Liver (tissue), 9 donors: ENCODE measurements around the gene RNF220. TPM values are rescaled to one million over a fixed set of nuclear protein-coding genes. Genes with fewer than 3 reads are reported as not detected.

Experiments used
- DNase-seq: peaks from one replicate; pipeline ENCODE4 v3.0.0-alpha.2; 2017; ENCODE audit warnings: low spot score
- H3K27ac ChIP-seq, 2 donors: one replicate each; pipeline ENCODE4 v1.7.0; 2013; ENCODE audit warnings: inconsistent platforms in 2 of 2, low read length in 2 of 2, control low read depth in 1 of 2, low read depth in 1 of 2, mild to moderate bottlenecking in 1 of 2
- H3K27me3 ChIP-seq, 4 donors: one replicate each; pipeline versions ENCODE4 v1.6.1 to v1.7.0; 2013; ENCODE audit warnings: low read length in 3 of 4, inconsistent platforms in 1 of 4, mild to moderate bottlenecking in 1 of 4, moderate library complexity in 1 of 4; ENCODE audit not compliant: control insufficient read depth in 4 of 4, insufficient read depth in 4 of 4
- H3K36me3 ChIP-seq, 4 donors: one replicate each; pipeline versions ENCODE4 v1.6.1 to v1.7.0; 2013; ENCODE audit warnings: low read length in 3 of 4, mild to moderate bottlenecking in 3 of 4, low read depth in 1 of 4, moderate library complexity in 1 of 4; ENCODE audit not compliant: control insufficient read depth in 4 of 4, insufficient read depth in 3 of 4
- H3K4me1 ChIP-seq, 4 donors: one replicate each; pipeline versions ENCODE4 v1.6.1 to v1.7.0; 2013; ENCODE audit warnings: low read length in 3 of 4, mild to moderate bottlenecking in 3 of 4, moderate library complexity in 1 of 4; ENCODE audit not compliant: control insufficient read depth in 4 of 4, insufficient read depth in 4 of 4
- H3K4me3 ChIP-seq, 3 donors: one replicate each; pipeline versions ENCODE4 v1.6.1 to v1.7.0; 2013; ENCODE audit warnings: low read length in 3 of 3, control low read depth in 1 of 3, low read depth in 1 of 3, mild to moderate bottlenecking in 1 of 3
- H3K9ac ChIP-seq, 2 donors: one replicate each; pipeline ENCODE4 v1.7.0; 2013; ENCODE audit warnings: low read length in 2 of 2, mild to moderate bottlenecking in 2 of 2, moderate library complexity in 2 of 2, control low read depth in 1 of 2, low read depth in 1 of 2
- H3K9me3 ChIP-seq, 4 donors: one replicate each; pipeline versions ENCODE4 v1.6.1 to v1.7.0; 2013; ENCODE audit warnings: low read length in 3 of 4; ENCODE audit not compliant: control insufficient read depth in 4 of 4
- ATF3 ChIP-seq: IDR thresholded peaks from 2 replicates; pipeline ENCODE4 v1.6.1; 2016; ENCODE audit warnings: antibody characterized with exemption
- CTCF ChIP-seq: fragments of 150-350 bp; IDR thresholded peaks from 2 replicates; pipeline ENCODE4 v1.5.1; 2017; ENCODE audit warnings: improper control_type of control experiment, low read depth, low read length; ENCODE audit not compliant: missing input control
- EGR1 ChIP-seq, 2 donors: IDR thresholded peaks; 2 replicates each; pipeline ENCODE4 v1.6.1; 2016 to 2018; ENCODE audit warnings: antibody characterized with exemption in 2 of 2, low read depth in 2 of 2
- FOXA1 ChIP-seq: IDR thresholded peaks from 2 replicates; pipeline ENCODE4 v1.6.1; 2016; ENCODE audit warnings: antibody characterized with exemption
- FOXA2 ChIP-seq: IDR thresholded peaks from 2 replicates; pipeline ENCODE4 v1.6.1; 2016; ENCODE audit warnings: antibody characterized with exemption
- HNF4A ChIP-seq, 2 donors: conservative IDR thresholded peaks; 2 replicates each; pipeline ENCODE4 v1.6.1; 2016; ENCODE audit warnings: antibody characterized with exemption in 2 of 2, mild to moderate bottlenecking in 2 of 2
- JUND ChIP-seq, 2 donors: IDR thresholded peaks; 2 replicates each; pipeline ENCODE4 v1.6.1; 2016; ENCODE audit warnings: antibody characterized with exemption in 2 of 2
- MAX ChIP-seq: IDR thresholded peaks from 2 replicates; pipeline ENCODE4 v1.6.1; 2016; ENCODE audit warnings: antibody characterized with exemption
- RAD21 ChIP-seq, 2 donors: IDR thresholded peaks; 2 replicates each; pipeline ENCODE4 v1.6.1; 2016; ENCODE audit warnings: antibody characterized with exemption in 2 of 2, mild to moderate bottlenecking in 2 of 2
- REST ChIP-seq: IDR thresholded peaks from 2 replicates; pipeline ENCODE4 v1.6.1; 2016; ENCODE audit warnings: antibody characterized with exemption, mild to moderate bottlenecking
- SP1 ChIP-seq: IDR thresholded peaks from 2 replicates; pipeline ENCODE4 v1.6.1; 2018; ENCODE audit warnings: antibody characterized with exemption, mild to moderate bottlenecking
- TAF1 ChIP-seq: conservative IDR thresholded peaks from 2 replicates; pipeline ENCODE4 v1.6.1; 2016; ENCODE audit warnings: antibody characterized with exemption, mild to moderate bottlenecking
- YY1 ChIP-seq: IDR thresholded peaks from 2 replicates; pipeline ENCODE4 v1.6.1; 2016; ENCODE audit warnings: antibody characterized with exemption, mild to moderate bottlenecking
- WGBS: extraction: QIAGEN DNeasy Blood & Tissue Kit; methylation state at CpG from one replicate; pipeline ENCODE4 v1.1.7; 2013; 5-methylcytosine and 5-hydroxymethylcytosine counted together
- polyA plus RNA-seq, 2 donors: library from polyadenylated mRNA; stranded (reverse) in 1 of 2; unstranded in 1 of 2; fragments of 200-250 nt in 1 of 2; fragments of >200 nt in 1 of 2; fragmentation: Nextera tagmentation in 1 of 2; extraction: Ambion mirVana in 1 of 2; gene quantifications; one replicate each; pipeline versions ENCODE4 v1.2.1 to v1.2.3, GENCODE V29; 2013 to 2015
- total RNA-seq, 2 donors: library from RNA; depleted of rRNA; stranded (reverse); fragments of >200 nt; gene quantifications; one replicate each; pipeline ENCODE4 v1.2.3, GENCODE V29; 2014
- donor health status: healthy.
- donor health status: healthy.
- donor health status: healthy.
- donor health status: healthy.
- donor health status: healthy.

Gene RNF220
- total and polyA plus RNA-seq, 4 donors = 18.2 to 35.8 (median 26.1) TPM

GRCh38 chr1:44685881-44686280 lies 280.8 kb downstream of the RNF220 start:
- WGBS = 85% methylated on average over 8 of the region's 8 CpGs

More at GRCh38 chr1:44685881-44686280, 280.8 kb downstream of the RNF220 start:
- Histone ChIP-seq H3K9me3 (no peaks in the 10 kb centered on the region), H3K4me1 (peaks cover 5 to 12% (median 7%) of the 10 kb centered on the region in 4 donors), H3K27ac (no peak overlapping the region), H3K9ac (no peak overlapping the region), H3K36me3 (no peaks in the 10 kb centered on the region), H3K27me3 (no peaks in the 10 kb centered on the region), H3K4me3 (no peak overlapping the region)
- no peak for TF ChIP-seq YY1
- no peak for TF ChIP-seq FOXA1
- TF ChIP-seq ATF3 = no peak
- no peak for TF ChIP-seq HNF4A (conservative IDR thresholded peaks at IDR 0.05)
- TF ChIP-seq REST = no peak
- TF ChIP-seq FOXA2 = no peak
- no peak for TF ChIP-seq MAX
- no peak for TF ChIP-seq SP1
- no peak for TF ChIP-seq TAF1
- no peak for TF ChIP-seq RAD21 (IDR thresholded peaks at IDR 0.05)
- TF ChIP-seq JUND (IDR thresholded peaks at IDR 0.05) = no peak
- TF ChIP-seq EGR1 (IDR thresholded peaks at IDR 0.05; ENCODE audit: low read depth in 2 of 2) = no peak
- TF ChIP-seq CTCF = no peak
- DNase-seq = no peak
